ENCODE measurements around the gene SERPINB10. TPM values are rescaled to one million over a fixed set of nuclear protein-coding genes. Genes with fewer than 3 reads are reported as not detected.

The SERPINB10 gene
- total RNA-seq, 1 experiment from 2014 or later = 1.2 TPM

- in situ Hi-C loops (cut with HindIII; ENCODE audit: low pct_unique_long_range_greater_than_20kb, low sequenced_read_pairs) = no loop called here
- DNase-seq (ENCODE audit: low read depth, low spot score) = no peak
Measured at GRCh38 chr18:63888470-63889190, 19.1 kb upstream of the SERPINB10 start.

GRCh38 chr18:63889626-63890025 is 18.1 kb upstream of the SERPINB10 start:
- in situ Hi-C loops (cut with HindIII; ENCODE audit: low pct_unique_long_range_greater_than_20kb, low sequenced_read_pairs) = no loop called here

DNA sequence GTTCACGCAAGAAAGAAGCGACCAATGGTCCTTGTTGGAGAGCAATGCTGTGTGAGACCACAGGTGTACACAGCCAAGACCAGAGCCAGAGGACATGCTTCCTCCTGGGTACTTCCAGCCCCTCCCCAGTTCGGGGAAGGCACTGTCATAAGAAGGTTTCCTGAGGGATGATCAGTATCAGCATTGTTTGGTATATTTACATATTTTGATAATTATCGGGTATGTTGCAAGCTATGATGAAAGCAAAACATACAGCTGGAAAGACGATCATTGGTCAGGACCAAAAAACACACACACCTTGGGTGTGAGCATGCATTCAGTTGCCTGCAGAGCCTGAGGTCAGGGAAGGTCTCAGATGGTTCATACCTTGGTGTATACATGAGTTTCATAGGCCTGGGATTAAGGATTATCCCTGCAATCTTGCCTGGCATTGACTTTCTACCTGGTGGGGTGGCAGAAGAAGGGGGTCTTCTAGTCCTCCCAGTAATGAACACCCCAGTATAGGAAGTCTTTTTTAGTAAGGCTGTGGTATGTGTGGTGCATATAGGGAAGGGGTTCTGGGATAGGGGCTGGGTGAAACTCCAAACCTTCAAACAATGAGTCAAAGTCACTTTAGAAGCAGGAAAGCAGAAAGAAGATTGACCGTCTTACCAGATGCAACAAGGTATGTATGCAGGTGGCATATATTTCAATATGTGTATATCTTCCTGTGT is 17.4 kb upstream of the SERPINB10 start:
- no peak for DNase-seq (ENCODE audit: low read depth, low spot score)
- in situ Hi-C loops (cut with HindIII; ENCODE audit: low pct_unique_long_range_greater_than_20kb, low sequenced_read_pairs) = no loop called here

More at GRCh38 chr18:63889626-63890025, 18.1 kb upstream of the SERPINB10 start:
- no peak for DNase-seq (ENCODE audit: low read depth, low spot score)

DNA sequence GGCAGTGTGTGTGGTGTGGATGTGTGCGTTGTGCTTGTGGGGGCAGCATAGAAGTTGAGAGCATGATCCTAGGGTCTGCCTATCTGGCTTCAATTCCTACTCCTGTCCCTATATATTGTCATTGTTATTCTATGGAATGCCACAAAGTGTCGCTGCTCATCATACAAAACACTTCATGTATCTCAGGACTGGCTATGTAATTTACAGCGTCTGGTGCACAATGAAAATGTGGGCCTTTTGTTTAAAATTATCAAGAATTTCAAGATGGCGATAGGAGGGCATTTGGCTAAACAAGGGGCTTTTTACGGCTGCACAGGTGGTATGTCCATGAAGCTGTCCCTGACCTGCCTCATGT is 16.8 kb upstream of the SERPINB10 start:
- peak; percentile 60 for DNase-seq (ENCODE audit: low read depth, low spot score)
- in situ Hi-C loops (cut with HindIII; ENCODE audit: low pct_unique_long_range_greater_than_20kb, low sequenced_read_pairs) = no loop called here

DNA sequence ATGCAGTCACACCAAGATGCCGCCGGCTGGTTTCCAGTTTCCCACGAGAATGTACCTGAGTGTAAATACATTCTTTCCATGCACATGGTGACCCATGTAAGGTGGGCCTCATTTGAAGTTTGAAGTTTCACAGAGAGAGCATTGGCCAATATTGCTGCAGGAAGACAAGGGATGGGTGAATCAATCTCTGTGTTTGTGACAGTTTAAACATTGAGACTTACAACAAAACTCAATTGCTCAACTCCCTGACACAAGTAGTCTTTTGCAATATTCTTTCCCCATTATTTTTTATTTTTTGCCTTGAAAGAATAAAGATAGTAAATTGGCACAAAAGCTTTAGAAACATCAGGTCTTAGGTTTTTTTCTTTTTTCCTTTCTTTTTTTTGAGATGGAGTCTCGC is 15.2 kb upstream of the SERPINB10 start:
- no peak for DNase-seq (ENCODE audit: low read depth, low spot score)
- in situ Hi-C loops (cut with HindIII; ENCODE audit: low pct_unique_long_range_greater_than_20kb, low sequenced_read_pairs) = no loop called here

DNA sequence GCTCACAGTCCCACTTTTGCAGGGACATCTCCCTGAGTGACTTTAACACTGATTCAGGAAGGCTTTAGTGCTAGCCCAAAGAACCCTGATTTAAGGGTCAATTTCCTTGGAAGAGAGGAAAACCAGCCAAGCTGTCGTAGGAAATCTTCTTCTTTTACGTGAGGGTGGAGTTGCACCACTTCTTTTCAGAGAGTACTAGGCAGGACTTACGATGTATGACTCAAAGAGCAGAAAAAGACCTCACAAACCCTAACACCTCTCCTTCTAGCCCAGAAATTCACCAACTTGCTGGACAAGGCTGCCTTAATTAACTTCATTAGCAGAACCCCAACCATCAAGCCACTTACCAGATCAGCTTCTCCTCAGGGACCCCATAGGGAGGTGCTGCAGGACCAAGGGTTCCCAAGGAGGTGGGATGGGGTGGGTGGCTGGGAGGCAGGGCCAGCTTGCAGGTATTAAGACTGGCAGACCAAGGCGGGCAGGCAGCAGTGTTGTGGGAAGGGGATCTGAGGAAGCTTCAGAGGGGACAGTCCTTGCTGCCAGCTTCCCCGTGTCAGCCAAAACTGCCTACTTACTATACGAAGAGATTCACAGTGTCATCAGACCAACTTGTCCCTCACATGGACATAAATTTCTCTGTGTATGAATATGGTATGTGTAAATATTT is 13.5 kb upstream of the SERPINB10 start:
- in situ Hi-C loops (cut with HindIII; ENCODE audit: low pct_unique_long_range_greater_than_20kb, low sequenced_read_pairs) = no loop called here
- no peak for DNase-seq (ENCODE audit: low read depth, low spot score)

GRCh38 chr18:63895190-63895589 is 12.6 kb upstream of the SERPINB10 start:
- in situ Hi-C loops (cut with HindIII; ENCODE audit: low pct_unique_long_range_greater_than_20kb, low sequenced_read_pairs) = no loop called here
- DNase-seq (ENCODE audit: low read depth, low spot score) = no peak

DNA sequence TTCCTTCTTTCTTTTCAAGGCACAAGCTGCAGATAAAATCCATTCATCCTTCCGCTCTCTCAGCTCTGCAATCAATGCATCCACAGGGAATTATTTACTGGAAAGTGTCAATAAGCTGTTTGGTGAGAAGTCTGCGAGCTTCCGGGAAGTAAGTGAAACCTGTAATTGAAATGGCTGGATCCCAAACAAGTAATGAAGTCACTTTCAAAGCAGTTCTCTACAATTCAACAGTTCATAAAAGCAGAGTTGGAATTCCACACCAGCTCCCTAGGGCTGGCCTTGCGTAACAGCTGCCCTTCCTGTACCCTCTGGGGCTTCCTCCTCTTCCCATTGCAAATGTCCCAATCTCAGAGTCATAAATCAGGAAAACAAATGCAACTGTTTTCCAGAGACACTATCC is 10.7 kb upstream of the SERPINB10 start:
- in situ Hi-C loops (cut with HindIII; ENCODE audit: low pct_unique_long_range_greater_than_20kb, low sequenced_read_pairs) = no loop called here
- peak; percentile 21 for DNase-seq (ENCODE audit: low read depth, low spot score)

DNA sequence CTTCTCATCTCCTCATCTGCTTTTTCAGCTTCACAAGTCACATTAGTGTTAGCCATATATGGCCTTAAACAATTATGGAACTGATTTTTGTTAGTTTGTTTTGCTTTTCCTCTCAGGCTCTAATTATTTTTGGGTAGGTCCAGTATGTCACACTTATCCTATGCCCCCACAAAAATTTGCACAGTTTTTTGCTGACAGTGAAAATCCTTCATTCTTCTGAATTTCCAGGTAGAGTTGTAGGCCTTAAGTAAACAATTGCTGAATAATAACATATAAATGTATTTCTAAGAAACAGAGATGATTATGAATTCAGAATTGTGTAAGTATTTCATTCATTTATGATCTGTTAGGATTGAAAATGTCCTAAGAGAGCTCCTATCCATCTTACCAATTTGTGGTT is 8.6 kb upstream of the SERPINB10 start:
- in situ Hi-C loops (cut with HindIII; ENCODE audit: low pct_unique_long_range_greater_than_20kb, low sequenced_read_pairs) = no loop called here

GRCh38 chr18:63903851-63904570 is 3.7 kb upstream of the SERPINB10 start:
- no peak for DNase-seq (ENCODE audit: low read depth, low spot score)
- in situ Hi-C loops (cut with HindIII; ENCODE audit: low pct_unique_long_range_greater_than_20kb, low sequenced_read_pairs) = no loop called here

More for the DNA sequence above, 8.6 kb upstream of the SERPINB10 start:
- no peak for DNase-seq (ENCODE audit: low read depth, low spot score)

DNA sequence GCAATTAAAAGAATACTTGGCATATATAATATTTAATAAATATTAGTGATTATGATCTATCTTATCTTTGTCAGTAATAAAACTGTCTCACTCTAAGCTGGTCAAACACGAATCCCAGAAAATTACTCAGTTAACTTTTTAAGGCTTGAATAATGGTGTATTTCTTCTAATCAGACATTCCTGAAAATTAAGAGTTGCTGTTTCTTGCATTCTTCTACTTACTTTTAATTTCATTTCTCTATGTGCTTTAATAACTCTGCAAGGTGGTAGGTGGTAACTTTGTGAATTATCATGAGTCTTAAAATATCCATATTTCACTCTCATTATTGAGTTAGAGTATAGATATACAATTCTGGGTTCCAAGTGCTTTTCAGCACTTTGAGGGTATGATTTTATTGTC is 3.1 kb upstream of the SERPINB10 start:
- DNase-seq (ENCODE audit: low read depth, low spot score) = no peak
- in situ Hi-C loops (cut with HindIII; ENCODE audit: low pct_unique_long_range_greater_than_20kb, low sequenced_read_pairs) = no loop called here

DNA sequence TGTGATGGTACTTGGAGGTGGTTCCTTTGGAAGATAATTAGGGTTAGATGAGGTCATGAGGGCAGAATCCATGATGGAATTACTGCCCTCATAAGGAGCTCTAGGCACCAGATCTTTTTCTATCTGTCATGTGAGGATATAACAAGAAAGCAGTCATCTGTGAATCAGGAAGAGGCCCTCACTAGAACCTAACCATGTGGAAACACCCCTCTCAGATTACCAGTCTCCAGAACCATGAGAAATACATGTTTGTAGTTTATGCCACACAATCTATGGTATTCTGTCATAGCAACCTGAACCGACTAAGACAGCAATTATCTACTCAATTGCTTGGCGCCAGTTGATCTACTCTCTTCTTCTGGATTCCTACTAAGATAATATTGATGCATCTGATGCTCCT is 2.4 kb upstream of the SERPINB10 start:
- DNase-seq (ENCODE audit: low read depth, low spot score) = no peak
- in situ Hi-C loops (cut with HindIII; ENCODE audit: low pct_unique_long_range_greater_than_20kb, low sequenced_read_pairs) = no loop called here

- DNase-seq (ENCODE audit: low read depth, low spot score) = no peak
- in situ Hi-C loops (cut with HindIII; ENCODE audit: low pct_unique_long_range_greater_than_20kb, low sequenced_read_pairs) = no loop called here
Measured at GRCh38 chr18:63906056-63906455, 1.7 kb upstream of the SERPINB10 start.

- no peak for DNase-seq (ENCODE audit: low read depth, low spot score)
- in situ Hi-C loops (cut with HindIII; ENCODE audit: low pct_unique_long_range_greater_than_20kb, low sequenced_read_pairs) = no loop called here
Measured at GRCh38 chr18:63908858-63909257, 1.1 kb downstream of the SERPINB10 start.

DNA sequence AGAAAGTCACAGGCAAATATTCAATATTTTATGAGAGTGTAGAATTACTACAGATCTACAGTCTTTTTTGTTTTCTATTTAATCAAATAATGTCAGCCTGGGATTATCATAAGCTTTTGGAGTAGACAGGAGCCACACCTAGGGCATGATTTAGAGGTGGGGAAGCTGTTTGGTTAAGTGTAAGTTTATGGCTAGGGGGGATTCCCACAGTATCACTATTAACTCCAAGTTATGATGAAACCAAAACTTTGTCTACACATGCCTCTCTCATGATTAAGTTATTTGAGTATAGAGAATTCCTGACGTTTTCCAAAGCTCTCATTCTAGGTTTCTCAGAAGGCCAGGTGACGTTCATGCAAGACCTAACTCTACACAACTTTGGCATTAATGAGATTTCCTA is 2.1 kb downstream of the SERPINB10 start:
- in situ Hi-C loops (cut with HindIII; ENCODE audit: low pct_unique_long_range_greater_than_20kb, low sequenced_read_pairs) = no loop called here
- no peak for DNase-seq (ENCODE audit: low read depth, low spot score)

- in situ Hi-C loops (cut with HindIII; ENCODE audit: low pct_unique_long_range_greater_than_20kb, low sequenced_read_pairs) = no loop called here
- DNase-seq (ENCODE audit: low read depth, low spot score) = no peak
Measured at GRCh38 chr18:63917817-63918216, 10.1 kb downstream of the SERPINB10 start.

GRCh38 chr18:63922049-63922448 is 14.3 kb downstream of the SERPINB10 start:
- in situ Hi-C loops (cut with HindIII; ENCODE audit: low pct_unique_long_range_greater_than_20kb, low sequenced_read_pairs) = no loop called here
- no peak for DNase-seq (ENCODE audit: low read depth, low spot score)

GRCh38 chr18:63924551-63924950 is 16.8 kb downstream of the SERPINB10 start:
- in situ Hi-C loops (cut with HindIII; ENCODE audit: low pct_unique_long_range_greater_than_20kb, low sequenced_read_pairs) = no loop called here
- no peak for DNase-seq (ENCODE audit: low read depth, low spot score)

Measured in SK-MEL-5 (cell line).